ENCODE measurements around the gene ARAP1.

The ARAP1 gene

DNA sequence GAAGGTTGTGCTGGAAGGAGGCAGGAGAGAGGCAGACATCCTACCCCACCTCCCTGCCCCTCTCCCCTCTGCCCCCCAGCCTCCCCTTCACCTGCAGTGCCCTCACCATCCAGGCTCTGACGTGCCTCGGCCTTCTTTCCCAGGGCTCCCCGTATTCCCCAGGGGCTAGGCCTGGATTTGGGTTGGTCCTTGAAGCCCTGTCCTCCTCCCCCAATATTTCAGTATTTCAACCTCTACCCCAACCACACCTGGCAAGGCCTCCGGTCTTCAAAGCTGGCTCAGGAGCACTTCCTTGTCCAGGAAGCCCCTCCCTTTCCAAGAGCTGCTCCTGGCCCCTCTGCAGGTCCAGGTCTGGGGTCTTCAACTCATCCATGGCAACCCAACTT lies 69.4 kb downstream of the ARAP1 start:
- Histone ChIP-seq H3K79me2 (ENCODE audit: low read length) (no peaks in the 10 kb centered on the region), H3K27ac (ENCODE audit: low read length) (no peak overlapping the region), H3K4me1 (ENCODE audit: low read length) (no peaks in the 10 kb centered on the region), H3K9ac (ENCODE audit: low read length) (no peak overlapping the region), H3K4me3 (ENCODE audit: low read length) (no peak overlapping the region), H4K20me1 (ENCODE audit: insufficient read depth, low read length) (0 out of 2 replicates have a peak, but pooled peaks cover 4% of the 10 kb centered on the region), H3F3A (ENCODE audit: insufficient read depth, low read length) (no peaks in the 10 kb centered on the region), H3K9me2 (replicated peaks; ENCODE audit: insufficient read depth, low read length) (no peaks in the 10 kb centered on the region), H2AFZ (ENCODE audit: low read length) (no peak overlapping the region), H3K27me3 (replicated peaks; ENCODE audit: insufficient read depth, low read length) (peaks cover 8% of the 10 kb centered on the region), H3K4me2 (ENCODE audit: low read depth, low read length) (no peak overlapping the region), H3K36me3 (replicated peaks; ENCODE audit: insufficient read depth, low read length) (no peaks in the 10 kb centered on the region), H3K9me3 (replicated peaks; ENCODE audit: insufficient read depth, low read length) (no peaks in the 10 kb centered on the region)
- TF ChIP-seq EZH2 (optimal IDR thresholded peaks at IDR 0.05; ENCODE audit: low read depth, low read length) (no peak), EZH2phosphoT487 (IDR thresholded peaks at IDR 0.05; ENCODE audit: low read length) (no peak)
- TF ChIP-seq, protein P1, sequence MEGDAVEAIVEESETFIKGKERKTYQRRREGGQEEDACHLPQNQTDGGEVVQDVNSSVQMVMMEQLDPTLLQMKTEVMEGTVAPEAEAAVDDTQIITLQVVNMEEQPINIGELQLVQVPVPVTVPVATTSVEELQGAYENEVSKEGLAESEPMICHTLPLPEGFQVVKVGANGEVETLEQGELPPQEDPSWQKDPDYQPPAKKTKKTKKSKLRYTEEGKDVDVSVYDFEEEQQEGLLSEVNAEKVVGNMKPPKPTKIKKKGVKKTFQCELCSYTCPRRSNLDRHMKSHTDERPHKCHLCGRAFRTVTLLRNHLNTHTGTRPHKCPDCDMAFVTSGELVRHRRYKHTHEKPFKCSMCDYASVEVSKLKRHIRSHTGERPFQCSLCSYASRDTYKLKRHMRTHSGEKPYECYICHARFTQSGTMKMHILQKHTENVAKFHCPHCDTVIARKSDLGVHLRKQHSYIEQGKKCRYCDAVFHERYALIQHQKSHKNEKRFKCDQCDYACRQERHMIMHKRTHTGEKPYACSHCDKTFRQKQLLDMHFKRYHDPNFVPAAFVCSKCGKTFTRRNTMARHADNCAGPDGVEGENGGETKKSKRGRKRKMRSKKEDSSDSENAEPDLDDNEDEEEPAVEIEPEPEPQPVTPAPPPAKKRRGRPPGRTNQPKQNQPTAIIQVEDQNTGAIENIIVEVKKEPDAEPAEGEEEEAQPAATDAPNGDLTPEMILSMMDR (IDR thresholded peaks at IDR 0.05; ENCODE audit: low read length), result no peak
- DNase-seq, result no peak

DNA sequence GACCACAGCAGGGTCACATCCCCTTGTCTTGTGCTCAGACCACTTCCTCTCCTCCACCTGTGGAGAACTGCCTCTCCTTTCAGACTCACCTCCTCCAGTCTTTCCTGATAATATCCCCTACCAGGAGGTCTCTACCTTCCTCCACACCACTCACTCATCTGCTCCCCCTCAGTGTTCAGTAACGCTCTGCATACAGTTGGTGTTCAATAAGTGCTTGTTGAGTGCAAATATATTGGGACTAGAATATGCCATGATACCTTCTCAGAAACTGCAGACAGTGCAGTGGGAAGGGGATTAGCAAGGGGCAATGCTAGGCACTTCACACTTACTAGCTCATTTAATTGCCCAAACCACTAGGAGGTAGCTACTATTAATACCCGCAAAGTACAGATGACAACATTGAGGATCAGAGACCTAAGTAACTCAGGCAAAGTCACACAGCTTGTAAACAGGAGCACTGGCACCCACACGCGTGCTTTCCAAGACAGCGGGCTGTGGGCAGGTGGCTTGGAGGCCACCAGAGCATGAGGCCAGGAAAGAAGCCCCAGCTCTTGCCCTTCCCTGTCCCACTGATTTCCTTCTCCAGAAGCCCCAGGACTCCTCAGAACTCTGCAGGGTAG lies 69.9 kb downstream of the ARAP1 start:
- Histone ChIP-seq H3K79me2 (ENCODE audit: low read length) (no peaks in the 10 kb centered on the region), H3K4me3 (ENCODE audit: low read length) (no peak overlapping the region), H4K20me1 (ENCODE audit: insufficient read depth, low read length) (0 out of 2 replicates have a peak, but pooled peaks cover 4% of the 10 kb centered on the region), H3K36me3 (replicated peaks; ENCODE audit: insufficient read depth, low read length) (no peaks in the 10 kb centered on the region), H3K4me2 (ENCODE audit: low read depth, low read length) (no peak overlapping the region), H3F3A (ENCODE audit: insufficient read depth, low read length) (no peaks in the 10 kb centered on the region), H3K27ac (ENCODE audit: low read length) (no peak overlapping the region), H3K9me2 (replicated peaks; ENCODE audit: insufficient read depth, low read length) (no peaks in the 10 kb centered on the region), H3K9me3 (replicated peaks; ENCODE audit: insufficient read depth, low read length) (no peaks in the 10 kb centered on the region), H3K9ac (ENCODE audit: low read length) (no peak overlapping the region), H3K4me1 (ENCODE audit: low read length) (no peaks in the 10 kb centered on the region), H2AFZ (ENCODE audit: low read length) (no peak overlapping the region), H3K27me3 (replicated peaks; ENCODE audit: insufficient read depth, low read length) (peaks cover 12% of the 10 kb centered on the region)
- DNase-seq, result no peak
- TF ChIP-seq, protein P1 (IDR thresholded peaks at IDR 0.05; ENCODE audit: low read length), result no peak
- TF ChIP-seq EZH2 (optimal IDR thresholded peaks at IDR 0.05; ENCODE audit: low read depth, low read length), result no peak
- no peak for TF ChIP-seq EZH2phosphoT487 (IDR thresholded peaks at IDR 0.05; ENCODE audit: low read length)

- Histone ChIP-seq H2AFZ (ENCODE audit: low read length) (no peak overlapping the region), H3K4me2 (ENCODE audit: low read depth, low read length) (no peak overlapping the region), H3K79me2 (ENCODE audit: low read length) (no peaks in the 10 kb centered on the region), H3F3A (ENCODE audit: insufficient read depth, low read length) (no peaks in the 10 kb centered on the region), H3K4me1 (ENCODE audit: low read length) (no peaks in the 10 kb centered on the region), H3K27me3 (replicated peaks; ENCODE audit: insufficient read depth, low read length) (peaks cover 20% of the 10 kb centered on the region), H3K36me3 (replicated peaks; ENCODE audit: insufficient read depth, low read length) (no peaks in the 10 kb centered on the region), H3K27ac (ENCODE audit: low read length) (no peak overlapping the region), H4K20me1 (ENCODE audit: insufficient read depth, low read length) (0 out of 2 replicates have a peak, but pooled peaks cover 4% of the 10 kb centered on the region), H3K4me3 (ENCODE audit: low read length) (no peak overlapping the region), H3K9me3 (replicated peaks; ENCODE audit: insufficient read depth, low read length) (no peaks in the 10 kb centered on the region), H3K9me2 (replicated peaks; ENCODE audit: insufficient read depth, low read length) (no peaks in the 10 kb centered on the region), H3K9ac (ENCODE audit: low read length) (no peak overlapping the region)
- no peak for TF ChIP-seq EZH2 (optimal IDR thresholded peaks at IDR 0.05; ENCODE audit: low read depth, low read length)
- no peak for TF ChIP-seq EZH2phosphoT487 (IDR thresholded peaks at IDR 0.05; ENCODE audit: low read length)
- TF ChIP-seq, protein P1 (IDR thresholded peaks at IDR 0.05; ENCODE audit: low read length), result no peak
- no peak for DNase-seq
These were observed 70.7 kb downstream of the ARAP1 start for GRCh38 chr11:72681226-72682153.
